Activated gamma-delta T cell (primary cell): Measurements from ENCODE around the gene FZD10.

Experiments used
- DNase-seq: peaks from one replicate; lab custom pipeline; 2025; lab: John Stamatoyannopoulos, UW

Gene FZD10

GRCh38 chr12:130205495-130205894, 43.2 kb downstream of the FZD10 start:
- DNase-seq = no peak

- no peak for DNase-seq
These were observed 50.2 kb downstream of the FZD10 start for GRCh38 chr12:130212384-130212989.

- DNase-seq = no peak
These were observed 51.0 kb downstream of the FZD10 start for GRCh38 chr12:130213249-130213648.

GRCh38 chr12:130214686-130215395, 52.6 kb downstream of the FZD10 start:
- DNase-seq = no peak
